A549 (cell line): ENCODE data around the gene APP. TPM values are rescaled to one million over a fixed set of nuclear protein-coding genes. Genes with fewer than 3 reads are reported as not detected.
A peak's percentile ranks its signal among the peaks of the same experiment; 100 is the strongest.

Experiments
- ATAC-seq, 2 experiments: fragments of 200-7000 bp in 1 of 2; fragments of >200 bp in 1 of 2; cut with Nextera tagmentation in 1 of 2; cut with Tn5 transposase in 1 of 2; 3 replicates each; pipeline versions ENCODE4 v1.8.0 to v1.9.1; 2018 to 2020; ENCODE audit warnings: mild to moderate bottlenecking in 1 of 2, moderate library complexity in 1 of 2
- CTCF ChIA-PET: fragments of 300-600 bp; sonication (Branson Sonifier 250); formaldehyde crosslinking; extraction: SDS; loops from one replicate; lab custom pipeline; 2021; ENCODE audit warnings: antibody characterized with exemption, inconsistent platforms; lab: Yijun Ruan, JAX
- POLR2A ChIA-PET: fragments of 350-600 bp; formaldehyde crosslinking; extraction: SDS; loops from one replicate; lab custom pipeline; 2021; ENCODE audit warnings: antibody characterized with exemption, inconsistent platforms; lab: Yijun Ruan, JAX
- DNase-seq, 2 experiments: peaks; one replicate each; pipeline versions ENCODE4 v3.0.0 to v3.0.0-alpha.2; 2011 to 2016; ENCODE audit warnings: low read depth in 1 of 2, low spot score in 1 of 2
- FAIRE-seq: peaks from 2 replicates; lab custom pipeline; 2011; peaks lifted over from hg19 to GRCh38; lab: Jason Lieb, UNC
- H3K27ac ChIP-seq, 2 experiments: fragments of >200 bp; sonication (Bioruptor Twin); formaldehyde crosslinking; 3 replicates each; pipeline ENCODE4 v1.5.1; 2016 to 2017
- H3K4me1 ChIP-seq: fragments of >200 bp; sonication (Bioruptor Twin); formaldehyde crosslinking; 3 replicates; pipeline ENCODE4 v1.6.1; 2016
- H3K4me2 ChIP-seq: fragments of >200 bp; sonication (Bioruptor Twin); formaldehyde crosslinking; 3 replicates; pipeline ENCODE4 v1.6.1; 2016
- H3K4me3 ChIP-seq: fragments of >200 bp; sonication (Bioruptor Twin); formaldehyde crosslinking; 3 replicates; pipeline ENCODE4 v1.5.1; 2016
- H3K9me3 ChIP-seq: fragments of >200 bp; sonication (Bioruptor Twin); formaldehyde crosslinking; 3 replicates; pipeline ENCODE4 v1.6.1; 2016
- BHLHE40 ChIP-seq: IDR thresholded peaks from 2 replicates; pipeline ENCODE4 v1.6.1; 2012; ENCODE audit warnings: low read depth, low read length, inconsistent platforms
- CBX2 ChIP-seq: fragments of 200-600 bp; sonication (generic); IDR thresholded peaks from 2 replicates; pipeline ENCODE4 v1.6.1; 2016; ENCODE audit warnings: low read depth, mild to moderate bottlenecking, borderline replicate concordance
- CHD4 ChIP-seq: fragments of 200-600 bp; sonication (generic); IDR thresholded peaks from 2 replicates; pipeline ENCODE4 v1.6.1; 2016; ENCODE audit warnings: antibody characterized with exemption, mild to moderate bottlenecking, borderline replicate concordance
- EHF ChIP-seq: fragments of 250-450 bp; sonication (Bioruptor Pico); IDR thresholded peaks from 2 replicates; pipeline ENCODE4 v1.5.0; 2020; ENCODE audit warnings: mild to moderate bottlenecking
- EP300 ChIP-seq, 2 experiments: fragments of >200 bp; sonication (Bioruptor Twin); formaldehyde crosslinking; IDR thresholded peaks; 2 replicates in 1 of 2; 3 replicates in 1 of 2; pipeline ENCODE4 v1.6.1; 2016 to 2017
- ESRRA ChIP-seq: fragments of 150-350 bp; IDR thresholded peaks from 2 replicates; pipeline ENCODE4 v1.6.1; 2014; ENCODE audit warnings: mild to moderate bottlenecking, low read length, borderline replicate concordance
- FOSB ChIP-seq: fragments of 250-450 bp; sonication (Bioruptor Pico); IDR thresholded peaks from 2 replicates; pipeline ENCODE4 v1.5.0; 2020; ENCODE audit warnings: mild to moderate bottlenecking, moderate library complexity
- FOSL2 ChIP-seq, 2 experiments: fragments of 450-650 bp in 1 of 2; fragments of >200 bp in 1 of 2; sonication (Bioruptor Twin) in 1 of 2; formaldehyde crosslinking; IDR thresholded peaks; 2 replicates each; pipeline versions ENCODE4 v1.5.0 to v1.6.1; 2016 to 2020; ENCODE audit warnings: mild to moderate bottlenecking in 1 of 2, moderate library complexity in 1 of 2
- FOXS1 ChIP-seq: fragments of 250-450 bp; sonication (Bioruptor Pico); IDR thresholded peaks from 2 replicates; pipeline ENCODE4 v1.5.0; 2020; ENCODE audit warnings: mild to moderate bottlenecking, moderate library complexity
- HEYL ChIP-seq: fragments of 250-450 bp; sonication (Bioruptor Pico); IDR thresholded peaks from 2 replicates; pipeline ENCODE4 v1.8.0; 2021; ENCODE audit warnings: mild to moderate bottlenecking, moderate library complexity
- HMGXB4 ChIP-seq: fragments of 250-450 bp; sonication (Bioruptor Pico); IDR thresholded peaks from 2 replicates; pipeline ENCODE4 v1.5.0; 2021; ENCODE audit warnings: mild to moderate bottlenecking, moderate library complexity, borderline replicate concordance
- JUN ChIP-seq, 2 experiments: fragments of >200 bp; sonication (Bioruptor Twin); formaldehyde crosslinking; IDR thresholded peaks; 2 replicates in 1 of 2; 3 replicates in 1 of 2; pipeline ENCODE4 v1.6.1; 2016 to 2017
- KDM1A ChIP-seq: fragments of 200-600 bp; sonication (generic); IDR thresholded peaks from 2 replicates; pipeline ENCODE4 v1.6.1; 2016; ENCODE audit warnings: low read depth, mild to moderate bottlenecking
- KDM5A ChIP-seq: fragments of 200-600 bp; sonication (generic); IDR thresholded peaks from 2 replicates; pipeline ENCODE4 v1.6.1; 2016; ENCODE audit warnings: antibody characterized with exemption, mild to moderate bottlenecking
- MAFK ChIP-seq: fragments of 450-650 bp; IDR thresholded peaks from 2 replicates; pipeline ENCODE4 v1.6.1; 2014; ENCODE audit not compliant: partially characterized antibody
- MYC ChIP-seq: IDR thresholded peaks from 2 replicates; pipeline ENCODE4 v1.6.1; 2012; ENCODE audit warnings: mild to moderate bottlenecking, inconsistent platforms, low read length, improper control_type of control experiment, borderline replicate concordance
- NFE2L2 ChIP-seq: fragments of 150-350 bp; conservative IDR thresholded peaks from 2 replicates; pipeline ENCODE4 v1.6.1; 2014; ENCODE audit warnings: low read length
- NPAS2 ChIP-seq: fragments of 250-450 bp; sonication (Bioruptor Pico); IDR thresholded peaks from 2 replicates; pipeline ENCODE4 v1.8.0; 2022; ENCODE audit warnings: mild to moderate bottlenecking, moderate library complexity, borderline replicate concordance
- PHF8 ChIP-seq: fragments of 200-600 bp; sonication (generic); IDR thresholded peaks from 2 replicates; pipeline ENCODE4 v1.6.1; 2016; ENCODE audit warnings: low read depth, mild to moderate bottlenecking, antibody characterized with exemption, moderate library complexity, borderline replicate concordance
- POLR2A ChIP-seq: IDR thresholded peaks from 2 replicates; pipeline ENCODE4 v1.6.1; 2012; ENCODE audit warnings: mild to moderate bottlenecking, low read length
- RAD21 ChIP-seq, 2 experiments: fragments of >200 bp in 1 of 2; sonication (Bioruptor Twin) in 1 of 2; formaldehyde crosslinking in 1 of 2; IDR thresholded peaks in 1 of 2; conservative IDR thresholded peaks in 1 of 2; 2 replicates in 1 of 2; 3 replicates in 1 of 2; pipeline ENCODE4 v1.6.1; 2012 to 2018; ENCODE audit warnings: inconsistent platforms in 1 of 2
- RCOR1 ChIP-seq: fragments of 150-350 bp; IDR thresholded peaks from 2 replicates; pipeline ENCODE4 v1.6.1; 2014; ENCODE audit warnings: antibody characterized with exemption, low read length, low read depth
- SMC3 ChIP-seq: fragments of >200 bp; sonication (Bioruptor Twin); formaldehyde crosslinking; IDR thresholded peaks from 3 replicates; pipeline ENCODE4 v1.6.1; 2018; ENCODE audit warnings: inconsistent platforms
- SREBF2 ChIP-seq: fragments of 450-650 bp; IDR thresholded peaks from 2 replicates; pipeline ENCODE4 v1.6.1; 2014; ENCODE audit warnings: mild to moderate bottlenecking, moderate library complexity
- TFCP2L1 ChIP-seq: fragments of 250-450 bp; sonication (Bioruptor Pico); IDR thresholded peaks from 2 replicates; pipeline ENCODE4 v1.5.0; 2021; ENCODE audit warnings: mild to moderate bottlenecking
- TP53 ChIP-seq: fragments of 250-450 bp; sonication (Bioruptor Pico); IDR thresholded peaks from 2 replicates; pipeline ENCODE4 v1.5.0; 2021; ENCODE audit warnings: mild to moderate bottlenecking, moderate library complexity
- ZFP36 ChIP-seq: fragments of 450-650 bp; IDR thresholded peaks from 2 replicates; pipeline ENCODE4 v1.6.1; 2014; ENCODE audit warnings: borderline replicate concordance; ENCODE audit not compliant: partially characterized antibody
- ZNF302 ChIP-seq: fragments of 250-450 bp; sonication (Bioruptor Pico); IDR thresholded peaks from 2 replicates; pipeline ENCODE4 v1.9.0; 2021; ENCODE audit warnings: inconsistent platforms, mild to moderate bottlenecking, moderate library complexity
- WGBS: methylation state at CpG from one replicate; pipeline ENCODE4 v1.1.6; 2017; ENCODE audit errors: missing lambda C conversion rate; 5-methylcytosine and 5-hydroxymethylcytosine counted together
- polyA plus RNA-seq, 4 experiments: library from polyadenylated mRNA; depleted of rRNA in 3 of 4; stranded (reverse); fragments of >200 nt; fragmentation: RNase III in 1 of 4; extraction: RNeasy Plus Mini Kit Qiagen cat#74134 plus additional on column Dnase treatment in 1 of 4; gene quantifications; 2 replicates in 3 of 4; 3 replicates in 1 of 4; pipeline ENCODE4 v1.2.3, GENCODE V29; 2011 to 2017
- TF ChIP-seq, protein P1 (sequence below): IDR thresholded peaks from 2 replicates; pipeline ENCODE4 v1.6.1; 2012; ENCODE audit warnings: low read depth, borderline replicate concordance
- TF ChIP-seq, protein P2 (sequence below): IDR thresholded peaks from 2 replicates; pipeline ENCODE4 v1.6.1; 2012

The APP gene
- polyA plus RNA-seq, 2 of the 4 experiments (the other 2 are of a cell fraction): 540 to 565 TPM

DNA sequence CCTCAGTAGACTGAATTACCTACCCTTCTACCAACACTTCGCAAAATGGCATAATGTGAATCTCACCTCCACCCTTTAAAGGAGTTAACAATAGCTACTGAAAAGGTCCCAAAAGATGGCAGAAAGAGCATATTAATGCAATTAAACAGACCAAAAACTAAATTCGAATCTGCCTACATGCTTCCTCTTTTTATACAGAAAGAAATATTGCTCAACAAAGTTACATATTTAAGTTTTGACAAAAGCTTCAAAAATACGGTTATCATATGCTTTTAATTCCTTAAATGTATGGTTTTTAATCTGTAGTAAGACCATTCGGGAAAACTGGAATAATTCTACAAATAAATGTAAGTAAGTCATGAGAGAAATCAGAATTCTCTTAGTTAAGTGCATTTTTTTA lies 2.2 kb downstream of the APP start:
- 32% methylated on average over 4 of the region's 4 CpGs for WGBS
- Histone ChIP-seq H3K4me2 (peak overlapping the region; percentile 65), H3K27ac (peak overlapping the region; percentile 92 to 96; a peak in 5 of 6 replicates), H3K4me3 (peak overlapping the region; percentile 87), H3K4me1 (peaks cover 52% of the 10 kb centered on the region), H3K9me3 (no peaks in the 10 kb centered on the region)
- FAIRE-seq (no peak), DNase-seq (no peak), ATAC-seq (no peak)
- POLR2A ChIA-PET: interaction anchor here (0.6 to 1.8 kb wide), 2 partner anchors 25 to 28 kb away, joined by 3 to 8 read pairs; no protein-coding TSS in a partner anchor
- no peak for TF ChIP-seq NFE2L2
- CTCF ChIA-PET: interaction anchor here (0.5 to 1.5 kb wide), 5 partner anchors 16 to 560 kb away, joined by 3 to 5 read pairs (median 4); no protein-coding TSS in a partner anchor

GRCh38 chr21:26167593-26167992 lies 3.0 kb downstream of the APP start:
- H3K9me3 ChIP-seq: no peaks in the 10 kb centered on the region
- H3K4me3 ChIP-seq: no peak overlapping the region
- peak overlapping the region; percentile 65 for H3K4me2 ChIP-seq
- WGBS: 55% methylated on average over 9 of the region's 9 CpGs
- peak overlapping the region; percentile 78 to 92 for H3K27ac ChIP-seq
- TF ChIP-seq ESRRA (no peak), HEYL (CRISPR knock-in tag) (no peak), FOSB (CRISPR knock-in tag) (no peak), RCOR1 (no peak), SMC3 (no peak), KDM5A (no peak), MAFK (no peak), KDM1A (no peak), PHF8 (no peak)
- DNase-seq: no peak
- no peak for ATAC-seq
- CTCF ChIA-PET: interaction anchor here (0.5 to 0.9 kb wide), 2 partner anchors 17 to 559 kb away, joined by 4 read pairs; no protein-coding TSS in a partner anchor
- POLR2A ChIA-PET: no interaction called here
- FAIRE-seq: no peak
- peaks cover 60% of the 10 kb centered on the region for H3K4me1 ChIP-seq

GRCh38 chr21:26165331-26165730 lies 5.2 kb downstream of the APP start:
- no peak for TF ChIP-seq EHF (CRISPR knock-in tag)
- no peak for TF ChIP-seq MYC
- TF ChIP-seq JUN (IDR thresholded peaks at IDR 0.05): no peak
- no peak for TF ChIP-seq SREBF2
- no peak for TF ChIP-seq CBX2
- TF ChIP-seq BHLHE40: no peak
- no peak for TF ChIP-seq ZFP36
- no peak for TF ChIP-seq POLR2A
- TF ChIP-seq RAD21 (conservative IDR thresholded peaks at IDR 0.05 in 1 of 2, IDR thresholded peaks at IDR 0.05 in 1 of 2): no peak
- TF ChIP-seq EP300 (IDR thresholded peaks at IDR 0.05): no peak
- TF ChIP-seq FOSL2 (IDR thresholded peaks at IDR 0.05): no peak
- TF ChIP-seq FOSL2 (CRISPR knock-in tag; IDR thresholded peaks at IDR 0.05): no peak
- TF ChIP-seq TFCP2L1 (CRISPR knock-in tag): no peak
- TF ChIP-seq, protein P1, sequence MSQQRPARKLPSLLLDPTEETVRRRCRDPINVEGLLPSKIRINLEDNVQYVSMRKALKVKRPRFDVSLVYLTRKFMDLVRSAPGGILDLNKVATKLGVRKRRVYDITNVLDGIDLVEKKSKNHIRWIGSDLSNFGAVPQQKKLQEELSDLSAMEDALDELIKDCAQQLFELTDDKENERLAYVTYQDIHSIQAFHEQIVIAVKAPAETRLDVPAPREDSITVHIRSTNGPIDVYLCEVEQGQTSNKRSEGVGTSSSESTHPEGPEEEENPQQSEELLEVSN: no peak
- Histone ChIP-seq H3K4me1 (peaks cover 62% of the 10 kb centered on the region), H3K27ac (peak overlapping the region; percentile 61 to 92; a peak in 3 of 6 replicates), H3K4me3 (no peak overlapping the region), H3K9me3 (no peaks in the 10 kb centered on the region), H3K4me2 (peak overlapping the region; percentile 65)
- no peak for DNase-seq
- POLR2A ChIA-PET: no interaction called here
- WGBS: 69% methylated on average over 5 of the region's 5 CpGs
- ATAC-seq: no peak
- no peak for FAIRE-seq
- CTCF ChIA-PET: no interaction called here

- no peak for FAIRE-seq
- no peak overlapping the region for H3K4me3 ChIP-seq
Observed at GRCh38 chr21:26164311-26164710, 6.3 kb downstream of the APP start.

More at GRCh38 chr21:26164311-26164710, 6.3 kb downstream of the APP start:
- H3K27ac ChIP-seq: peak overlapping the region in 1 of 2 experiments; percentile 47; a peak in 3 of 6 replicates
- ATAC-seq (no peak), DNase-seq (no peak)
- CTCF ChIA-PET: interaction anchor here (0.7 to 1.2 kb wide), 2 partner anchors 15 to 201 kb away, joined by 3 read pairs; no protein-coding TSS in a partner anchor
- peak overlapping the region; percentile 65 for H3K4me2 ChIP-seq
- H3K4me1 ChIP-seq: peaks cover 70% of the 10 kb centered on the region
- H3K9me3 ChIP-seq: no peaks in the 10 kb centered on the region
- POLR2A ChIA-PET: no interaction called here
- WGBS: 7% methylated on average over 2 of the region's 2 CpGs
- TF ChIP-seq NPAS2 (CRISPR knock-in tag) (no peak), RCOR1 (no peak), ZFP36 (no peak), ZNF302 (CRISPR knock-in tag) (no peak), EHF (CRISPR knock-in tag) (no peak), HMGXB4 (no peak), TP53 (no peak), CHD4 (no peak), FOSB (CRISPR knock-in tag) (no peak), FOXS1 (CRISPR knock-in tag) (no peak)
- TF ChIP-seq, protein P2, sequence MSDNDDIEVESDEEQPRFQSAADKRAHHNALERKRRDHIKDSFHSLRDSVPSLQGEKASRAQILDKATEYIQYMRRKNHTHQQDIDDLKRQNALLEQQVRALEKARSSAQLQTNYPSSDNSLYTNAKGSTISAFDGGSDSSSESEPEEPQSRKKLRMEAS: no peak
